Measurements from ENCODE around the gene TEKT4. TPM values are rescaled to one million over a fixed set of nuclear protein-coding genes. Genes with fewer than 3 reads are reported as not detected.
A peak's percentile ranks its signal among the peaks of the same experiment; 100 is the strongest.
"Not testable (repeated sequence)": the region's sequence is repeated elsewhere in the genome, so short reads cannot be mapped to it uniquely, and the experiment has no call there.

Gene TEKT4
- total and polyA plus RNA-seq, 3 donors from 2014 or later, result 11.5 to 25.3 (median 23.5) TPM

GRCh38 chr2:94861308-94862152 is 9.7 kb upstream of the TEKT4 start:
- Histone ChIP-seq H3K27me3 (no peaks in the 10 kb centered on the region), H3K36me3 (ENCODE audit: low read depth, missing control alignments) (no peaks in the 10 kb centered on the region), H3K9me3 (no peaks in the 10 kb centered on the region), H3K4me1 (peaks cover 4% of the 10 kb centered on the region), H3K27ac (no peak overlapping the region), H3K4me3 (no peak overlapping the region)
- DNase-seq, result peak; percentile 22
- no peak for TF ChIP-seq POLR2A (IDR thresholded peaks at IDR 0.05)
- TF ChIP-seq CTCF (IDR thresholded peaks at IDR 0.05), result no peak
- 11 to 12% methylated on average over 20 to 58 of the region's 60 CpGs for WGBS, 2 donors
- intact Hi-C loops (cut with DNase I; ENCODE audit: low total_unique reads), result no loop called here

GRCh38 chr2:94862903-94863302 is 8.3 kb upstream of the TEKT4 start:
- H3K4me3 ChIP-seq; H3K27me3 ChIP-seq; H3K27ac ChIP-seq; DNase-seq; H3K4me1 ChIP-seq; H3K9me3 ChIP-seq; intact Hi-C loops (cut with DNase I; ENCODE audit: low total_unique reads); H3K36me3 ChIP-seq (ENCODE audit: low read depth, missing control alignments): not testable (repeated sequence)
- 77 to 80% methylated on average over 17 of the region's 17 CpGs for WGBS, 2 donors

- Histone ChIP-seq H3K4me1 (no peaks in the 10 kb centered on the region), H3K9me3 (no peaks in the 10 kb centered on the region), H3K27me3 (no peaks in the 10 kb centered on the region), H3K27ac (no peak overlapping the region), H3K4me3 (no peak overlapping the region), H3K36me3 (ENCODE audit: low read depth, missing control alignments) (no peaks in the 10 kb centered on the region)
- intact Hi-C loops (cut with DNase I; ENCODE audit: low total_unique reads), result no loop called here
- TF ChIP-seq POLR2A (IDR thresholded peaks at IDR 0.05) (no peak), CTCF (IDR thresholded peaks at IDR 0.05) (no peak)
- WGBS, 2 donors, result 88% methylated on average over 4 of the region's 4 CpGs; no CpG with 5 or more reads in 1 of the 2 donors
- no peak for DNase-seq
These were observed 2.1 kb upstream of the TEKT4 start for GRCh38 chr2:94869131-94869530.

GRCh38 chr2:94869552-94870439 is 1.4 kb upstream of the TEKT4 start:
- no peaks in the 10 kb centered on the region for H3K4me1 ChIP-seq
- no peaks in the 10 kb centered on the region for H3K36me3 ChIP-seq (ENCODE audit: low read depth, missing control alignments)
- intact Hi-C loops (cut with DNase I; ENCODE audit: low total_unique reads), result no loop called here
- H3K9me3 ChIP-seq, result no peaks in the 10 kb centered on the region
- no peak overlapping the region for H3K27ac ChIP-seq
- TF ChIP-seq CTCF (IDR thresholded peaks at IDR 0.05) (no peak), POLR2A (IDR thresholded peaks at IDR 0.05) (no peak)
- H3K27me3 ChIP-seq, result no peaks in the 10 kb centered on the region
- H3K4me3 ChIP-seq, result no peak overlapping the region
- 75 to 80% methylated on average over 11 to 21 of the region's 22 CpGs for WGBS, 2 donors
- no peak for DNase-seq

All from testis (tissue), 3 donors.